Ishikawa (cell line): ENCODE data around the gene MTHFD1.

Experiments used
- CEBPB ChIP-seq: IDR thresholded peaks from 2 replicates; pipeline ENCODE4 v1.6.1; 2012
- CREB1 ChIP-seq: IDR thresholded peaks from 2 replicates; pipeline ENCODE4 v1.6.1; 2012; ENCODE audit warnings: low read depth
- EGR1 ChIP-seq: IDR thresholded peaks from 2 replicates; pipeline ENCODE4 v1.6.1; 2012
- EP300 ChIP-seq: IDR thresholded peaks from 2 replicates; pipeline ENCODE4 v1.6.1; 2012; ENCODE audit warnings: borderline replicate concordance
- FOXM1 ChIP-seq: IDR thresholded peaks from 2 replicates; pipeline ENCODE4 v1.6.1; 2012; ENCODE audit warnings: low read depth, borderline replicate concordance
- MAX ChIP-seq: IDR thresholded peaks from 2 replicates; pipeline ENCODE4 v1.6.1; 2012
- NFIC ChIP-seq: IDR thresholded peaks from 2 replicates; pipeline ENCODE4 v1.6.1; 2012
- RAD21 ChIP-seq: IDR thresholded peaks from 2 replicates; pipeline ENCODE4 v1.6.1; 2012; ENCODE audit warnings: low read depth
- REST ChIP-seq: IDR thresholded peaks from 2 replicates; pipeline ENCODE4 v1.6.1; 2012; ENCODE audit warnings: low read depth, mild to moderate bottlenecking
- TAF1 ChIP-seq: IDR thresholded peaks from 2 replicates; pipeline ENCODE4 v1.6.1; 2012; ENCODE audit warnings: low read depth, mild to moderate bottlenecking
- TCF12 ChIP-seq: IDR thresholded peaks from 2 replicates; pipeline ENCODE4 v1.6.1; 2012; ENCODE audit warnings: low read depth
- TEAD4 ChIP-seq: IDR thresholded peaks from 2 replicates; pipeline ENCODE4 v1.6.1; 2012
- USF1 ChIP-seq: IDR thresholded peaks from 2 replicates; pipeline ENCODE4 v1.6.1; 2012
- YY1 ChIP-seq: IDR thresholded peaks from 2 replicates; pipeline ENCODE4 v1.6.1; 2012; ENCODE audit warnings: low read depth
- ZBTB7A ChIP-seq: IDR thresholded peaks from 2 replicates; pipeline ENCODE4 v1.6.1; 2012; ENCODE audit warnings: low read depth

MTHFD1 gene

DNA sequence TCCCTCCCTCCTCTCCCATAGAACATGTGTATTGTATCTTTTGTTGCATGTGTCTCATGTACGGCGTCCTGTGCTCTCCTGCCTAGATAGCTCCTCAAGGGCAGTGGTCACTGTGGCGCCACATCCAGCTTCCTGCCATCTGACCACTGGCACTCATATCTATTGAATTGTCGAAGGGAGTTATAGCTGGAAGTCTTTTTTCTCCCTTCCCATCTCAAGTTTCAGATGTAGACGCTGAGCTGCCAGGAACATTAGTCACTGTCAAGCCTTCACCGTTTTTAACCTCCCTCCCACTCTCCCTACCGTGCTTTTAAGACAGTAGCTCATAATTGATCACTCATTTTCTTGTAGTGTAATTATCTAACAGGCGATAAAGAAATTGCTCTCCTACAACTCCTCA is 33.0 kb downstream of the MTHFD1 start:
- no peak for TF ChIP-seq USF1
- TF ChIP-seq CEBPB: no peak
- TF ChIP-seq REST: no peak
- no peak for TF ChIP-seq EP300
- TF ChIP-seq NFIC: no peak
- no peak for TF ChIP-seq MAX
- TF ChIP-seq TAF1: no peak
- TF ChIP-seq TCF12: no peak
- TF ChIP-seq EGR1: no peak
- no peak for TF ChIP-seq ZBTB7A
- no peak for TF ChIP-seq CREB1
- no peak for TF ChIP-seq RAD21
- no peak for TF ChIP-seq TEAD4
- TF ChIP-seq FOXM1: no peak
- no peak for TF ChIP-seq YY1

GRCh38 chr14:64422005-64422404 is 33.9 kb downstream of the MTHFD1 start:
- no peak for TF ChIP-seq CREB1

DNA sequence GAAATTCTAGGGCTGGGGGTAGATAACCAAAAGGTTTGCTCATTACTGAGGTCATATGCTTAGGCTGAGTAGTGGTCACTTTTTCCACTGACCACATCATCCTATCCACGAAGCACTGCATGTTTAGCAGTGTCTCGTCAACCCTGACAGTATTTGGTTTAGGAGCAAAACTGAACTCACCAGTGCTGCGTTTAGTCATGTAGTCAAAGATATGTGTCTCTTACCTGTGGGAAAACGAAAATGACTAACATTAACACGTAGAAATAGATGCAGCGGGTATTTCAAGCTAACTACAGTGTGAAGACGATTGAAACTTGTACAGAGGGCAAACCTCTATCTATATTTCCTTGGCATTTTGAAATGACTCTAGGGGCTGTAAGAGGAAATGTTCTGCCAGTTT is 34.6 kb downstream of the MTHFD1 start:
- TF ChIP-seq EP300: no peak
- no peak for TF ChIP-seq NFIC
- no peak for TF ChIP-seq USF1
- TF ChIP-seq TEAD4: no peak
- no peak for TF ChIP-seq REST
- TF ChIP-seq EGR1: no peak
- no peak for TF ChIP-seq TCF12
- no peak for TF ChIP-seq RAD21

GRCh38 chr14:64423987-64424386 is 35.8 kb downstream of the MTHFD1 start:
- TF ChIP-seq ZBTB7A (no peak), MAX (no peak), EGR1 (no peak), REST (no peak), FOXM1 (no peak), USF1 (no peak), RAD21 (no peak), CREB1 (no peak), TEAD4 (no peak), TCF12 (no peak), CEBPB (no peak), EP300 (no peak), NFIC (no peak), YY1 (no peak)

DNA sequence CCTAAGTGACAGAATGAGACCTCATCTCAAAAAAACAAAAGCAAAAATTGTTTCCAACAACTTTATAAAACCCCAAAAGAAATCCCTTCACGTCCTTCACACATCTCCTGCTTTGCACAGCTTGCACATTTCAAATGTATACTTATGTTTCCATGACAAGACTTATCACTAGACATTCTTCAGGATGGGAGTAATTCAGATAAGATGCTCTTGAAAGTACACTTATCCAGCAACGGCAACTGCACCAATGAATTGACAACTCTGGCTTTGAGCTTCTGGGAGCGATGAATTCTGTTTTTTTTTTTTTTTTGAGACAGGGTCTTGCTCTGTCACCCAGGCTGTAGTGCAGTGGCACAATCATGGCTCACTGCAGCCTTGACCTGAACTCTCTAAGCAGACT is 46.4 kb downstream of the MTHFD1 start:
- no peak for TF ChIP-seq CREB1
- TF ChIP-seq EGR1: no peak
- no peak for TF ChIP-seq TEAD4
- TF ChIP-seq NFIC: no peak
- no peak for TF ChIP-seq FOXM1
